ENCODE results near the gene GCNA.

- TF ChIP-seq POLR2AphosphoS5 (IDR thresholded peaks at IDR 0.05; ENCODE audit: low read depth, low read length) = no peak
- TF ChIP-seq POLR2A (IDR thresholded peaks at IDR 0.05; ENCODE audit: low read depth, low read length) = no peak
Measured at GRCh38 chrX:71546879-71547278, 31.4 kb upstream of the GCNA start.

All from GM12892 (cell line).